Muscle of back (tissue), 11 donors: Measurements from ENCODE around the gene HIBADH. TPM values are rescaled to one million over a fixed set of nuclear protein-coding genes. Genes with fewer than 3 reads are reported as not detected.
"Not testable (repeated sequence)": the region's sequence is repeated elsewhere in the genome, so short reads cannot be mapped to it uniquely, and the experiment has no call there.

ENCODE experiments used
- DNase-seq, 3 donors: peaks; one replicate each; pipeline versions ENCODE4 v3.0.0 to v3.0.0-alpha.2; 2013
- polyA plus RNA-seq, 10 donors: library from polyadenylated mRNA; unstranded; fragments of 120-200 nt; gene quantifications; one replicate each; pipeline ENCODE4 v1.2.1, GENCODE V29; 2013; ENCODE audit not compliant: insufficient read length in 10 of 10

HIBADH gene
- polyA plus RNA-seq, 10 donors, result 23.4 to 29.8 (median 28.7) TPM

GRCh38 chr7:27605283-27605682 lies 57.4 kb downstream of the HIBADH start:
- no peak for DNase-seq

- DNase-seq, result peak in 2 of 3 donors; percentile 16 to 31
These were observed 58.9 kb downstream of the HIBADH start for GRCh38 chr7:27603813-27604212.

GRCh38 chr7:27602766-27603165 lies 59.9 kb downstream of the HIBADH start:
- DNase-seq, result no peak

- DNase-seq, result no peak
These were observed 61.5 kb downstream of the HIBADH start for GRCh38 chr7:27601217-27601616.

GRCh38 chr7:27600247-27600646 lies 62.4 kb downstream of the HIBADH start:
- DNase-seq, result no peak

GRCh38 chr7:27595009-27595408 lies 67.7 kb downstream of the HIBADH start:
- DNase-seq, result no peak

GRCh38 chr7:27593226-27593625 lies 69.5 kb downstream of the HIBADH start:
- DNase-seq, result no peak

- no peak for DNase-seq
These were observed 72.3 kb downstream of the HIBADH start for GRCh38 chr7:27590416-27590815.

GRCh38 chr7:27587429-27587828 lies 75.3 kb downstream of the HIBADH start:
- DNase-seq, result no peak

GRCh38 chr7:27586825-27587224 lies 75.9 kb downstream of the HIBADH start:
- DNase-seq, result peak; percentile 30 to 69 (median 43)

- no peak for DNase-seq
These were observed 76.8 kb downstream of the HIBADH start for GRCh38 chr7:27585781-27586447.

GRCh38 chr7:27581906-27582305 lies 80.8 kb downstream of the HIBADH start:
- DNase-seq, result no peak

GRCh38 chr7:27581119-27581518 lies 81.6 kb downstream of the HIBADH start:
- no peak for DNase-seq

GRCh38 chr7:27579565-27579964 lies 83.1 kb downstream of the HIBADH start:
- no peak for DNase-seq

- not testable (repeated sequence) for DNase-seq
These were observed 84.5 kb downstream of the HIBADH start for GRCh38 chr7:27578169-27578568.

GRCh38 chr7:27576360-27576944 lies 86.2 kb downstream of the HIBADH start:
- DNase-seq, result peak; percentile 36 to 72 (median 49)

GRCh38 chr7:27575613-27576012 lies 87.1 kb downstream of the HIBADH start:
- peak in 1 of 3 donors; percentile 40 for DNase-seq

GRCh38 chr7:27569106-27569505 lies 93.6 kb downstream of the HIBADH start:
- DNase-seq, result peak in 1 of 3 donors; percentile 10

GRCh38 chr7:27567266-27567665 lies 95.4 kb downstream of the HIBADH start:
- DNase-seq, result no peak

GRCh38 chr7:27564881-27565482 lies 97.7 kb downstream of the HIBADH start:
- no peak for DNase-seq

- peak in 1 of 3 donors; percentile 27 for DNase-seq
These were observed 101.9 kb downstream of the HIBADH start for GRCh38 chr7:27560706-27561235.

- DNase-seq, result no peak
These were observed 107.0 kb downstream of the HIBADH start for GRCh38 chr7:27555670-27556069.

GRCh38 chr7:27554826-27555225 lies 107.9 kb downstream of the HIBADH start:
- DNase-seq, result no peak
